IMR-90 (cell line): Measurements from ENCODE around the gene USP32.

Source experiments
- CEBPB ChIP-seq: IDR thresholded peaks from 2 replicates; pipeline ENCODE4 v1.6.1; 2012; ENCODE audit warnings: low read depth, low read length, improper control_type of control experiment
- CHD1 ChIP-seq: IDR thresholded peaks from 2 replicates; pipeline ENCODE4 v1.6.1; 2012; ENCODE audit warnings: low read depth, low read length, improper control_type of control experiment
- CTCF ChIP-seq: conservative IDR thresholded peaks from 2 replicates; pipeline ENCODE4 v1.5.1; 2012; ENCODE audit warnings: mild to moderate bottlenecking, low read depth, low read length, improper control_type of control experiment
- ELK1 ChIP-seq: fragments of 150-350 bp; IDR thresholded peaks from 2 replicates; pipeline ENCODE4 v1.6.1; 2016; ENCODE audit warnings: low read depth, mild to moderate bottlenecking, low read length, moderate library complexity, borderline replicate concordance
- FOS ChIP-seq: fragments of 150-350 bp; IDR thresholded peaks from 2 replicates; pipeline ENCODE4 v1.6.1; 2016; ENCODE audit warnings: low read depth, low read length
- MAZ ChIP-seq: IDR thresholded peaks from 2 replicates; pipeline ENCODE4 v1.6.1; 2012; ENCODE audit warnings: low read depth, mild to moderate bottlenecking, low read length, improper control_type of control experiment, moderate library complexity, borderline replicate concordance
- POLR2A ChIP-seq: IDR thresholded peaks from 2 replicates; pipeline ENCODE4 v1.6.1; 2012; ENCODE audit warnings: mild to moderate bottlenecking, low read depth, low read length
- RAD21 ChIP-seq: IDR thresholded peaks from 2 replicates; pipeline ENCODE4 v1.6.1; 2012; ENCODE audit warnings: low read length, improper control_type of control experiment
- RCOR1 ChIP-seq: IDR thresholded peaks from 2 replicates; pipeline ENCODE4 v1.6.1; 2012; ENCODE audit warnings: mild to moderate bottlenecking, low read length, improper control_type of control experiment; ENCODE audit not compliant: insufficient replicate concordance
- RFX5 ChIP-seq: IDR thresholded peaks from 2 replicates; pipeline ENCODE4 v1.8.0; 2012; ENCODE audit warnings: low read depth, mild to moderate bottlenecking, low read length, moderate library complexity
- SMC3 ChIP-seq: fragments of 150-350 bp; IDR thresholded peaks from 2 replicates; pipeline ENCODE4 v1.6.1; 2016; ENCODE audit warnings: low read depth, mild to moderate bottlenecking, antibody characterized with exemption, low read length, moderate library complexity
- USF2 ChIP-seq: fragments of 150-350 bp; IDR thresholded peaks from 2 replicates; pipeline ENCODE4 v1.6.1; 2017; ENCODE audit warnings: mild to moderate bottlenecking, antibody characterized with exemption, low read length, low read depth

GRCh38 chr17:60326702-60327101, 65.2 kb downstream of the USP32 start:
- TF ChIP-seq CTCF (no peak), FOS (no peak), CHD1 (no peak), POLR2A (no peak), CEBPB (no peak), ELK1 (no peak), SMC3 (no peak), RFX5 (no peak), RAD21 (no peak), USF2 (no peak), MAZ (no peak), RCOR1 (no peak)
